ENCODE data around the gene IFITM10.

- TF ChIP-seq GATA2 (IDR thresholded peaks at IDR 0.05; ENCODE audit: low read depth, low read length) (no peak), GATA3 (IDR thresholded peaks at IDR 0.05; ENCODE audit: low read depth, low read length) (no peak)
These were observed 42.7 kb upstream of the IFITM10 start for GRCh38 chr11:1793081-1793480.
